Right renal cortex interstitium (tissue), 3 donors: Measurements from ENCODE around the gene OR52M1. TPM values are rescaled to one million over a fixed set of nuclear protein-coding genes. Genes with fewer than 3 reads are reported as not detected.

Experiments
- DNase-seq, 3 donors: peaks; one replicate each; pipeline ENCODE4 v3.0.0-alpha.2; 2013; ENCODE audit warnings: low read depth in 3 of 3, low spot score in 2 of 3
- polyA plus RNA-seq, 3 donors: library from polyadenylated mRNA; unstranded; fragments of 120-200 nt; gene quantifications; one replicate each; pipeline ENCODE4 v1.2.1, GENCODE V29; 2013; ENCODE audit not compliant: insufficient read length in 3 of 3

Gene OR52M1
- polyA plus RNA-seq, 3 donors: not detected

- DNase-seq: no peak
Measured at GRCh38 chr11:4565371-4565770, 20.4 kb downstream of the OR52M1 start.

- DNase-seq: no peak
Measured at GRCh38 chr11:4569075-4569474, 24.1 kb downstream of the OR52M1 start.

- DNase-seq: no peak
Measured at GRCh38 chr11:4576880-4577279, 31.9 kb downstream of the OR52M1 start.

- no peak for DNase-seq
Measured at GRCh38 chr11:4577761-4578160, 32.8 kb downstream of the OR52M1 start.

- DNase-seq: no peak
Measured at GRCh38 chr11:4578624-4579023, 33.6 kb downstream of the OR52M1 start.

- no peak for DNase-seq
Measured at GRCh38 chr11:4580124-4580523, 35.1 kb downstream of the OR52M1 start.

- no peak for DNase-seq
Measured at GRCh38 chr11:4581443-4581842, 36.5 kb downstream of the OR52M1 start, which contains the start of gene OR52I2. TSS of gene OR52I2 (plus strand) at chr11:4581743.

GRCh38 chr11:4589017-4589416, 44.0 kb downstream of the OR52M1 start:
- DNase-seq: no peak

- no peak for DNase-seq
Measured at GRCh38 chr11:4593739-4594138, 48.7 kb downstream of the OR52M1 start, which contains the start of gene OR52I1. TSS of gene OR52I1 (plus strand) at chr11:4594039. CDS start at chr11:4594039, 0 bp downstream.

Other genes starting within 250 kb of the OR52M1 start
- gene OR52B4, start 176.8 kb upstream of the OR52M1 start, polyA plus RNA-seq: not detected
- 10 to 100 TPM; 24.2 to 25.9 (median 24.9) TPM for gene TRIM21, start 151.5 kb upstream of the OR52M1 start, polyA plus RNA-seq
- not detected for gene OR52K2, start 95.9 kb upstream of the OR52M1 start, polyA plus RNA-seq
- under 1 TPM; 0.06 to 0.10 (median 0.07) TPM for gene OR52K1, start 62.5 kb upstream of the OR52M1 start, polyA plus RNA-seq
- gene OR52I2, start 36.6 kb downstream of the OR52M1 start, polyA plus RNA-seq: under 1 TPM in 1 of 3 donors, not detected in 2; 0.03 TPM
- gene OR52I1, start 48.8 kb downstream of the OR52M1 start, polyA plus RNA-seq: under 1 TPM in 1 of 3 donors, not detected in 2; 0.12 TPM
- gene TRIM68, start 63.0 kb downstream of the OR52M1 start, polyA plus RNA-seq: 10 to 100 TPM; 20.2 to 22.4 (median 20.3) TPM
- not detected for gene OR51D1, start 92.3 kb downstream of the OR52M1 start, polyA plus RNA-seq
- 1 to 10 TPM; 1.4 to 1.8 (median 1.5) TPM for gene OR51E1, start 98.8 kb downstream of the OR52M1 start, polyA plus RNA-seq
- gene OR51E2, start 152.7 kb downstream of the OR52M1 start, polyA plus RNA-seq: under 1 TPM; 0.52 to 0.64 (median 0.53) TPM
- under 1 TPM; 0.31 to 0.50 (median 0.39) TPM for gene MMP26, start 159.6 kb downstream of the OR52M1 start, polyA plus RNA-seq
- gene OR51F1, start 224.7 kb downstream of the OR52M1 start, polyA plus RNA-seq: not detected